Prostate gland (tissue), 2 donors: ENCODE data around the gene RAPGEF4. TPM values are rescaled to one million over a fixed set of nuclear protein-coding genes. Genes with fewer than 3 reads are reported as not detected.

Experiments used
- DNase-seq: peaks from one replicate; pipeline ENCODE4 v3.0.0-alpha.2; 2019; ENCODE audit warnings: low spot score
- H3K27ac ChIP-seq, 2 donors: fragments of 200-600 bp; sonication (generic); 2 replicates each; pipeline ENCODE4 v1.5.1; 2017 to 2019
- H3K27me3 ChIP-seq: fragments of 200-600 bp; sonication (generic); replicated peaks from 2 replicates; pipeline ENCODE4 v1.5.1; 2019; ENCODE audit not compliant: insufficient read depth
- H3K36me3 ChIP-seq, 2 donors: fragments of 200-600 bp; sonication (generic); 1 replicate in 1 of 2; 2 replicates in 1 of 2; pipeline versions ENCODE4 v1.5.1 to v1.8.1; 2017 to 2019
- H3K4me1 ChIP-seq: fragments of 200-600 bp; sonication (generic); replicated peaks from 2 replicates; pipeline ENCODE4 v1.5.1; 2019
- H3K4me3 ChIP-seq, 2 donors: fragments of 200-600 bp; sonication (generic); 2 replicates each; pipeline ENCODE4 v1.5.1; 2017 to 2019
- H3K9me3 ChIP-seq: fragments of 200-600 bp; sonication (generic); 2 replicates; pipeline ENCODE4 v1.5.1; 2017
- POLR2A ChIP-seq: fragments of 450-650 bp; IDR thresholded peaks from one replicate; pipeline ENCODE4 v1.6.1; 2016; ENCODE audit warnings: antibody characterized with exemption, mild to moderate bottlenecking
- POLR2AphosphoS5 ChIP-seq: sonication (generic); formaldehyde crosslinking; IDR thresholded peaks from one replicate; pipeline ENCODE4 v1.6.1; 2017; ENCODE audit warnings: antibody characterized with exemption
- WGBS: methylation state at CpG from one replicate; pipeline ENCODE4 v1.1.5; 2018; 5-methylcytosine and 5-hydroxymethylcytosine counted together
- intact Hi-C: fragments of 100-400 bp; cut with DNase I; formaldehyde crosslinking; loops from one replicate; pipeline ENCODE4 v1.14.2; 2022
- total RNA-seq, 2 donors: library from RNA; depleted of rRNA; stranded (reverse); fragments of >200 nt; gene quantifications; one replicate each; pipeline ENCODE4 v1.1.0, GENCODE V29; 2016
- TF ChIP-seq, protein P1 (sequence below), 4 experiments: fragments of 200-600 bp in 2 of 4; fragments of 450-650 bp in 2 of 4; sonication (generic) in 2 of 4; IDR thresholded peaks; 1 replicate in 3 of 4; 2 replicates in 1 of 4; pipeline ENCODE4 v1.5.1; 2016 to 2019; ENCODE audit warnings: antibody characterized with exemption in 4 of 4, mild to moderate bottlenecking in 2 of 4, moderate library complexity in 2 of 4

Gene RAPGEF4
- total RNA-seq, 2 donors from 2014 or later = 7.3 to 31.0 TPM

DNA sequence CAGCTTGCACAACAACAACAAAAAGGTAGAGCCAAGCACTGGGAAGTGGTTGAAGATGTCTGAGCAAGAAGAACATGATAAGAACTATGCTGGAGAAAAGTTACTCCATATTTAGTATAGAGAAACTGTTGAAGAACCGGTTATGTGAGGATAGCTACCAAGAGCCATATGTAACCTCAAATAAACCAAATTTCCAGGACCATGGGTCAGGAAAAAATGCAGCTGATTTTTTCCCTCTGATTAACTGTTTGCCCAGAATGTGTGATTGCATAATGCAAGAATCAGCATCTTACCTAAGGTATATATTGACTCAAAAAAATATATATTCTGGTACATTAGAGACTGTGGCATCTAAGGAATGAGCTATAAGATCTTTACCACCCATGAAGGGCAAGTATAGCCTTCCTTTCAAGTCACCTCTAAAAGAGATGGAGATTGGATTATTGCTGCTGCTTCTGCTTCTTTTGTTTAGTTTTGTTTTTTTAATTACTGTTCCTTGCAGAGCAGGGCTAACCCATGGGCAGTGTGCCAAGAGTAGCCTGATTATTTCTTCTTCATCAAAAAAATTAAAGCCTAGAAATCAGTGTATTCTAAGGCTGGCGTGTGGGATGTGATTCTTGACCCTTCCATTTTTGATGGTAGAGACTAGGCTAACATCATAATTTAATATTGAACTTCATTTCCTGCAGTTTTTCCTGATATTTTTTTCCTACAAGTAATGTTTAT, 263.1 kb downstream of the RAPGEF4 start:
- no peaks in the 10 kb centered on the region for H3K27me3 ChIP-seq
- no peaks in the 10 kb centered on the region for H3K9me3 ChIP-seq
- H3K36me3 ChIP-seq = no peaks in the 10 kb centered on the region
- no peak for DNase-seq
- TF ChIP-seq POLR2A = no peak
- intact Hi-C loops = no loop called here
- H3K27ac ChIP-seq = no peak overlapping the region
- WGBS = 79% methylated on average over 2 of the region's 2 CpGs
- H3K4me1 ChIP-seq = no peaks in the 10 kb centered on the region
- H3K4me3 ChIP-seq = no peak overlapping the region

GRCh38 chr2:172999641-173000386, 264.2 kb downstream of the RAPGEF4 start:
- no peaks in the 10 kb centered on the region for H3K9me3 ChIP-seq
- no peak for DNase-seq
- H3K4me3 ChIP-seq = no peak overlapping the region
- WGBS = 72% methylated on average over 4 of the region's 4 CpGs
- TF ChIP-seq POLR2AphosphoS5 = no peak
- TF ChIP-seq POLR2A = no peak
- TF ChIP-seq, protein P1, sequence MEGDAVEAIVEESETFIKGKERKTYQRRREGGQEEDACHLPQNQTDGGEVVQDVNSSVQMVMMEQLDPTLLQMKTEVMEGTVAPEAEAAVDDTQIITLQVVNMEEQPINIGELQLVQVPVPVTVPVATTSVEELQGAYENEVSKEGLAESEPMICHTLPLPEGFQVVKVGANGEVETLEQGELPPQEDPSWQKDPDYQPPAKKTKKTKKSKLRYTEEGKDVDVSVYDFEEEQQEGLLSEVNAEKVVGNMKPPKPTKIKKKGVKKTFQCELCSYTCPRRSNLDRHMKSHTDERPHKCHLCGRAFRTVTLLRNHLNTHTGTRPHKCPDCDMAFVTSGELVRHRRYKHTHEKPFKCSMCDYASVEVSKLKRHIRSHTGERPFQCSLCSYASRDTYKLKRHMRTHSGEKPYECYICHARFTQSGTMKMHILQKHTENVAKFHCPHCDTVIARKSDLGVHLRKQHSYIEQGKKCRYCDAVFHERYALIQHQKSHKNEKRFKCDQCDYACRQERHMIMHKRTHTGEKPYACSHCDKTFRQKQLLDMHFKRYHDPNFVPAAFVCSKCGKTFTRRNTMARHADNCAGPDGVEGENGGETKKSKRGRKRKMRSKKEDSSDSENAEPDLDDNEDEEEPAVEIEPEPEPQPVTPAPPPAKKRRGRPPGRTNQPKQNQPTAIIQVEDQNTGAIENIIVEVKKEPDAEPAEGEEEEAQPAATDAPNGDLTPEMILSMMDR (IDR thresholded peaks at IDR 0.05) = no peak
- intact Hi-C loops = no loop called here
- H3K4me1 ChIP-seq = no peaks in the 10 kb centered on the region
- H3K36me3 ChIP-seq = no peaks in the 10 kb centered on the region
- no peaks in the 10 kb centered on the region for H3K27me3 ChIP-seq
- no peak overlapping the region for H3K27ac ChIP-seq

GRCh38 chr2:173001664-173002604, 266.3 kb downstream of the RAPGEF4 start:
- intact Hi-C loops = no loop called here
- 64% methylated on average over 7 of the region's 7 CpGs for WGBS
- no peak overlapping the region for H3K4me3 ChIP-seq
- TF ChIP-seq, protein P1 (IDR thresholded peaks at IDR 0.05) = no peak
- TF ChIP-seq POLR2A (no peak), POLR2AphosphoS5 (no peak)
- H3K9me3 ChIP-seq = no peaks in the 10 kb centered on the region
- no peaks in the 10 kb centered on the region for H3K27me3 ChIP-seq
- peak overlapping the region; percentile 17 to 30 for H3K27ac ChIP-seq
- H3K4me1 ChIP-seq = no peaks in the 10 kb centered on the region
- no peaks in the 10 kb centered on the region for H3K36me3 ChIP-seq
- no peak for DNase-seq

GRCh38 chr2:173002751-173003541, 267.3 kb downstream of the RAPGEF4 start:
- Histone ChIP-seq H3K27ac (peak overlapping the region; percentile 14 to 36), H3K36me3 (no peaks in the 10 kb centered on the region), H3K4me3 (no peak overlapping the region), H3K4me1 (no peaks in the 10 kb centered on the region), H3K27me3 (no peaks in the 10 kb centered on the region), H3K9me3 (no peaks in the 10 kb centered on the region)
- TF ChIP-seq, protein P1 (IDR thresholded peaks at IDR 0.05) = no peak
- TF ChIP-seq POLR2AphosphoS5 (no peak), POLR2A (no peak)
- 42% methylated on average over 15 of the region's 15 CpGs for WGBS
- DNase-seq = no peak
- intact Hi-C loops = no loop called here
